Subcutaneous abdominal adipose tissue (tissue), 5 donors: ENCODE results near the gene ZNF18.

ENCODE experiments used
- H3K27ac ChIP-seq: one replicate; pipeline ENCODE4 v1.7.0; 2013; ENCODE audit warnings: low read depth, mild to moderate bottlenecking, inconsistent platforms, low read length, moderate library complexity
- H3K27me3 ChIP-seq, 5 donors: one replicate each; pipeline ENCODE4 v1.7.0; 2013; ENCODE audit warnings: low read length in 5 of 5, inconsistent platforms in 1 of 5; ENCODE audit not compliant: control insufficient read depth in 5 of 5, insufficient read depth in 4 of 5
- H3K36me3 ChIP-seq, 5 donors: one replicate each; pipeline ENCODE4 v1.7.0; 2013; ENCODE audit warnings: low read length in 5 of 5; ENCODE audit not compliant: control insufficient read depth in 5 of 5, insufficient read depth in 5 of 5
- H3K4me1 ChIP-seq, 5 donors: one replicate each; pipeline ENCODE4 v1.7.0; 2013; ENCODE audit warnings: low read length in 5 of 5, mild to moderate bottlenecking in 3 of 5, moderate library complexity in 1 of 5; ENCODE audit not compliant: control insufficient read depth in 5 of 5, insufficient read depth in 5 of 5
- H3K4me3 ChIP-seq, 5 donors: one replicate each; pipeline ENCODE4 v1.7.0; 2013; ENCODE audit warnings: low read length in 5 of 5, low read depth in 1 of 5
- H3K9ac ChIP-seq, 5 donors: one replicate each; pipeline ENCODE4 v1.7.0; 2013; ENCODE audit warnings: low read length in 5 of 5, mild to moderate bottlenecking in 4 of 5, moderate library complexity in 3 of 5
- H3K9me3 ChIP-seq, 5 donors: one replicate each; pipeline ENCODE4 v1.7.0; 2013; ENCODE audit warnings: low read length in 5 of 5; ENCODE audit not compliant: control insufficient read depth in 5 of 5
- donor health status: healthy.
- donor health status: healthy.
- donor health status: healthy.
- donor health status: healthy.
- donor health status: healthy.

ZNF18 gene

GRCh38 chr17:11997147-11997971, at the start of gene ZNF18:
Gene ZNF18, minus strand, starts transcription at chr17:11997475. Its CDS starts 4,646 bp downstream, at chr17:11992829.
- Histone ChIP-seq H3K9ac (peak within 1 kb of the TSS; percentile 89 to 93 (median 92)), H3K9me3 (no peaks in the 10 kb centered on the region), H3K27ac (peak within 1 kb of the TSS; percentile 93), H3K4me1 (peaks cover 0 to 15% (median 11%) of the 10 kb centered on the region in 5 donors), H3K36me3 (peaks cover 0 to 4% (median 3%) of the 10 kb centered on the region in 5 donors), H3K4me3 (peak within 1 kb of the TSS; percentile 93 to 97 (median 94)), H3K27me3 (no peaks in the 10 kb centered on the region)

GRCh38 chr17:12046786-12047185, 49.5 kb upstream of the ZNF18 start:
- Histone ChIP-seq H3K36me3 (no peaks in the 10 kb centered on the region), H3K4me1 (peaks cover 0 to 6% (median 3%) of the 10 kb centered on the region in 5 donors), H3K27me3 (no peaks in the 10 kb centered on the region), H3K4me3 (no peak overlapping the region), H3K9ac (no peak overlapping the region), H3K9me3 (no peaks in the 10 kb centered on the region), H3K27ac (no peak overlapping the region)

- H3K36me3 ChIP-seq = no peaks in the 10 kb centered on the region
- no peaks in the 10 kb centered on the region for H3K27me3 ChIP-seq
- H3K9me3 ChIP-seq = no peaks in the 10 kb centered on the region
- H3K27ac ChIP-seq = no peak overlapping the region
- H3K9ac ChIP-seq = no peak overlapping the region
- H3K4me1 ChIP-seq = peaks cover 0 to 6% (median 3%) of the 10 kb centered on the region in 5 donors
- no peak overlapping the region for H3K4me3 ChIP-seq
Observed at GRCh38 chr17:12043702-12044101, 46.4 kb upstream of the ZNF18 start.

- H3K4me3 ChIP-seq = no peak overlapping the region
- no peak overlapping the region for H3K9ac ChIP-seq
- H3K36me3 ChIP-seq = no peaks in the 10 kb centered on the region
- H3K9me3 ChIP-seq = no peaks in the 10 kb centered on the region
- H3K27me3 ChIP-seq = no peaks in the 10 kb centered on the region
- peaks cover 0 to 5% (median 3%) of the 10 kb centered on the region in 5 donors for H3K4me1 ChIP-seq
- H3K27ac ChIP-seq = no peak overlapping the region
Observed at GRCh38 chr17:12041312-12041711, 44.0 kb upstream of the ZNF18 start.

- Histone ChIP-seq H3K9me3 (no peaks in the 10 kb centered on the region), H3K9ac (no peak overlapping the region), H3K27me3 (no peaks in the 10 kb centered on the region), H3K36me3 (no peaks in the 10 kb centered on the region), H3K27ac (no peak overlapping the region), H3K4me1 (peaks cover 0 to 5% (median 0%) of the 10 kb centered on the region in 5 donors), H3K4me3 (no peak overlapping the region)
Observed at GRCh38 chr17:12040478-12040877, 43.2 kb upstream of the ZNF18 start.

GRCh38 chr17:12037970-12038369, 40.7 kb upstream of the ZNF18 start:
- H3K27me3 ChIP-seq = no peaks in the 10 kb centered on the region
- peaks cover 0 to 5% (median 0%) of the 10 kb centered on the region in 5 donors for H3K36me3 ChIP-seq
- no peaks in the 10 kb centered on the region for H3K9me3 ChIP-seq
- no peak overlapping the region for H3K4me3 ChIP-seq
- peaks cover 0 to 5% (median 0%) of the 10 kb centered on the region in 5 donors for H3K4me1 ChIP-seq
- H3K27ac ChIP-seq = no peak overlapping the region
- no peak overlapping the region for H3K9ac ChIP-seq

GRCh38 chr17:12035673-12036072, 38.4 kb upstream of the ZNF18 start:
- Histone ChIP-seq H3K36me3 (peaks cover 0 to 5% (median 0%) of the 10 kb centered on the region in 5 donors), H3K27ac (no peak overlapping the region), H3K4me3 (no peak overlapping the region), H3K4me1 (peaks cover 0 to 14% (median 4%) of the 10 kb centered on the region in 5 donors), H3K9ac (no peak overlapping the region), H3K9me3 (no peaks in the 10 kb centered on the region), H3K27me3 (no peaks in the 10 kb centered on the region)

GRCh38 chr17:12034538-12034937, 37.3 kb upstream of the ZNF18 start:
- Histone ChIP-seq H3K36me3 (peaks cover 0 to 5% (median 0%) of the 10 kb centered on the region in 5 donors), H3K9ac (no peak overlapping the region), H3K4me3 (no peak overlapping the region), H3K9me3 (no peaks in the 10 kb centered on the region), H3K27me3 (no peaks in the 10 kb centered on the region), H3K4me1 (peaks cover 0 to 14% (median 4%) of the 10 kb centered on the region in 5 donors), H3K27ac (no peak overlapping the region)

- Histone ChIP-seq H3K9me3 (no peaks in the 10 kb centered on the region), H3K27ac (no peak overlapping the region), H3K36me3 (no peaks in the 10 kb centered on the region), H3K27me3 (no peaks in the 10 kb centered on the region), H3K9ac (no peak overlapping the region), H3K4me1 (peaks cover 0 to 14% (median 3%) of the 10 kb centered on the region in 5 donors), H3K4me3 (no peak overlapping the region)
Observed at GRCh38 chr17:12028611-12029010, 31.3 kb upstream of the ZNF18 start.

GRCh38 chr17:12027658-12028057, 30.4 kb upstream of the ZNF18 start:
- no peaks in the 10 kb centered on the region for H3K27me3 ChIP-seq
- no peaks in the 10 kb centered on the region for H3K36me3 ChIP-seq
- no peaks in the 10 kb centered on the region for H3K9me3 ChIP-seq
- no peak overlapping the region for H3K9ac ChIP-seq
- H3K4me1 ChIP-seq = peaks cover 0 to 16% (median 5%) of the 10 kb centered on the region in 5 donors
- no peak overlapping the region for H3K4me3 ChIP-seq
- no peak overlapping the region for H3K27ac ChIP-seq
